BJ (cell line): ENCODE measurements around the gene SPATA6L. TPM values are rescaled to one million over a fixed set of nuclear protein-coding genes. Genes with fewer than 3 reads are reported as not detected.

ENCODE experiments used
- CTCF ChIA-PET: fragments of 350-600 bp; formaldehyde crosslinking; extraction: SDS; loops from one replicate; lab custom pipeline; 2021; ENCODE audit warnings: antibody characterized with exemption, inconsistent platforms; lab: Yijun Ruan, JAX
- POLR2A ChIA-PET: fragments of 300-600 bp; sonication (Branson Sonifier 250); formaldehyde crosslinking; extraction: SDS; loops from one replicate; lab custom pipeline; 2021; ENCODE audit warnings: antibody characterized with exemption; lab: Charles Lee
- DNase-seq: peaks from one replicate; pipeline ENCODE4 v3.0.0-alpha.2; 2011; ENCODE audit warnings: low read depth
- H3K27me3 ChIP-seq: 2 replicates; pipeline ENCODE4 v1.6.0; 2011; ENCODE audit warnings: low read length; ENCODE audit not compliant: control insufficient read depth, insufficient read depth
- H3K36me3 ChIP-seq: 2 replicates; pipeline ENCODE4 v1.5.1; 2011; ENCODE audit warnings: low read length; ENCODE audit not compliant: control insufficient read depth, insufficient read depth
- H3K4me3 ChIP-seq: 2 replicates; pipeline ENCODE4 v1.5.1; 2011; ENCODE audit warnings: low read depth, mild to moderate bottlenecking, control low read depth, low read length
- polyA plus RNA-seq: library from polyadenylated mRNA; depleted of rRNA; stranded (reverse); fragments of >200 nt; gene quantifications from 2 replicates; pipeline ENCODE4 v1.2.3, GENCODE V29; 2011
- TF ChIP-seq, protein P1 (sequence below): IDR thresholded peaks from 2 replicates; pipeline ENCODE4 v1.5.1; 2011; ENCODE audit warnings: low read depth, mild to moderate bottlenecking, control low read depth, inconsistent platforms, low read length, moderate library complexity; ENCODE audit not compliant: insufficient read depth

Gene SPATA6L
- polyA plus RNA-seq, 1 experiment: 0.43 TPM

DNA sequence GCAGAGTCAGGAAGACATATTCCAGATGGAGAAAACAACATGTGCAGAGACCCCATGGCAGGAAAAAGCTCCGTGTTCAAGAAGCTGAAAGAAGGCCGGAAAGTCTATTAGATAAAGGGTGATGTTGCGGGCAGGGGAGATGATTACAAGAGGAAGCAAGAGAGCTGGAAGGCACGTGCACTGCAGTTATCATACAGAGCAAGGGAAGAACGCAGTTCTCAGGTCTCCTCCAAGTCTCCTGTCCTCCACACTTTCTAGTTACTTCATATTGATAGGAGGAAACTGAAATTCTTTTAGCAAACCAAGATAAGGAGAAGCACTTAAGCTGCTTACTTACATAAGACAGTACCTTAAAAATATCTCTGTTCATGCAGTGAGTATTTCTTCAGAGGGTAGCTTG, 62.5 kb downstream of the SPATA6L start:
- TF ChIP-seq, protein P1, sequence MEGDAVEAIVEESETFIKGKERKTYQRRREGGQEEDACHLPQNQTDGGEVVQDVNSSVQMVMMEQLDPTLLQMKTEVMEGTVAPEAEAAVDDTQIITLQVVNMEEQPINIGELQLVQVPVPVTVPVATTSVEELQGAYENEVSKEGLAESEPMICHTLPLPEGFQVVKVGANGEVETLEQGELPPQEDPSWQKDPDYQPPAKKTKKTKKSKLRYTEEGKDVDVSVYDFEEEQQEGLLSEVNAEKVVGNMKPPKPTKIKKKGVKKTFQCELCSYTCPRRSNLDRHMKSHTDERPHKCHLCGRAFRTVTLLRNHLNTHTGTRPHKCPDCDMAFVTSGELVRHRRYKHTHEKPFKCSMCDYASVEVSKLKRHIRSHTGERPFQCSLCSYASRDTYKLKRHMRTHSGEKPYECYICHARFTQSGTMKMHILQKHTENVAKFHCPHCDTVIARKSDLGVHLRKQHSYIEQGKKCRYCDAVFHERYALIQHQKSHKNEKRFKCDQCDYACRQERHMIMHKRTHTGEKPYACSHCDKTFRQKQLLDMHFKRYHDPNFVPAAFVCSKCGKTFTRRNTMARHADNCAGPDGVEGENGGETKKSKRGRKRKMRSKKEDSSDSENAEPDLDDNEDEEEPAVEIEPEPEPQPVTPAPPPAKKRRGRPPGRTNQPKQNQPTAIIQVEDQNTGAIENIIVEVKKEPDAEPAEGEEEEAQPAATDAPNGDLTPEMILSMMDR: no peak
- DNase-seq: no peak
- ChIA-PET POLR2A (no interaction called here), CTCF (interaction anchor here (0.7 to 2.9 kb wide), 13 partner anchors 8 to 384 kb away, joined by 3 to 18 read pairs (median 4); partner anchors contain the start of gene SLC1A1)
- Histone ChIP-seq H3K36me3 (no peaks in the 10 kb centered on the region), H3K4me3 (no peak overlapping the region), H3K27me3 (peaks cover 1% of the 10 kb centered on the region; the same call in 1 of the 2 replicates)

DNA sequence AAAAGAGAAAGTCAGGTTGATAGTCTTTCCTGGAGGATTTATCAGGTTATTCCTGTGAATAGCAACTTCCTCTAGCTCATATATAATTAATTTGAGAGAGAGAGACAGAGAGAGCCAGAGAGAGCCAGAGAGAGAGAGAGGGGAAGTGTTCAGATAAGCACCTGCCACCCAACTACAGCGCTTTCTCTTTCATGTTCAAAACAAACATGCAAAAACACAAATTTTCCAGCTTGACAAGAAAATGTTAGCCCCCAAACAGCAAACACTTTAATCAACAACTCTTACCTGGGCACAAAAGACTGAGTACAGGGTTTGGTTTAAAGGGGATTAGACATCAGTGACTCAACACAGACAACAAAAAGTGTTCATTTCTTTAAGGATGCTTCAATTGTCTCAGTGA, 65.9 kb downstream of the SPATA6L start:
- ChIA-PET POLR2A (no interaction called here), CTCF (no interaction called here)
- Histone ChIP-seq H3K4me3 (no peak overlapping the region), H3K36me3 (no peaks in the 10 kb centered on the region), H3K27me3 (peaks cover 1% of the 10 kb centered on the region; the same call in 1 of the 2 replicates)
- no peak for DNase-seq
- TF ChIP-seq, protein P1: no peak

DNA sequence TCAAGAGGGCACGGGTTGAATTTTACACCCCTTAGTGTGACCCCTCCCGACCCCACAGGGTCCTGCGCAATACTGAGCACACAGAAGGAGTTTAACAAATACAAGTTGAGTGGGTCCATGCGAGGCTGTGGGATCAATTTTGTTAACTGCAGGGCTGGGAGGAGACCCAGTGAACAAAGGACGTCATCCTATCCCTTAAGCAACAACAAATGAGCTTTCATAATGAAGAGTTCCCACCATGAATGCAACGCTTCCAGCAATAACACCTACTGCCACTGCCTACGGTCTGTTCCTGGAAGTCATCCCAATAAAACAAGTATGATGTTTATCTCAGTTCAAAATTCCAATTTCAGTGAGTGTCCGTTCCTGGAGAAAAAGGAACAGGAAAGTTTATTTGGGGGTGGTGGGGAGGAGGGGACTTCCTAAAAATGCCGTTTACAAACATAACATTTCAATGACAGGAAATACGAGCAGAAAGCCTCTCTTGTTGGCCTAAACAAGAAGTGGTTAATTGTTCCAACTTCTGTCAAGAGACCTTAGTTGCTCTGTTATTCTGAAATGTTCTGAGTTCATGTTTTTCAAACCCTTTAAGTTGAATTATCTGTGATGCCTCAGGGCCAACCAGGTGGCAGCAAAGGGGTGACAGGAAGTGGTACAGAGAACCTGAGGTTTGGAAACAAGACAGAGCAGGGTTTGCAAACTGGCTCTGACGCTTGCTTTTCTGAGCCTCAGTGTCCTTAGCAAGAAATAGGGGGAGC, 69.9 kb downstream of the SPATA6L start:
- TF ChIP-seq, protein P1: no peak
- CTCF ChIA-PET: interaction anchor here (2.9 kb wide), 1 partner anchor 8 kb away, joined by 8 read pairs; no protein-coding TSS in a partner anchor
- no peaks in the 10 kb centered on the region for H3K36me3 ChIP-seq
- H3K4me3 ChIP-seq: no peak overlapping the region
- no peak for DNase-seq
- H3K27me3 ChIP-seq: peaks cover 1% of the 10 kb centered on the region; the same call in 1 of the 2 replicates
- POLR2A ChIA-PET: no interaction called here

DNA sequence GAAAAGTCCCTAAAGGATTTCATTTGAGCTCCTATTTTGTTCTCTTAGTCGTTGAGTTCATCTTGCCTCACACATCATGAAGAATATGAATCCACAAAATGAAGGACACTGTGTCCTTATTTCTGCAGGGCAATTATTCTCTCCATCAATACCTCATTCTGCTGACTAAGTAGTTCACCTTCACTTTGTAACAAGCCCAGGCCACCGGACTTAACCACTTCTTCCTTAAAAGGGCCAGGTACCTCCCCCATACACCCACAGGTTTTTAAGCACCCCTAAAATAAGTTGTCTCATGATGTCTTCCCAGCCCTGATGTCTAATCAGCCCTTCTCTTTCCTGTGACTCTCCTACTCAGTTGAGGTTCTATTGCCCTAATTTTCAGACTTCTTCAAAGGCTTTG, 71.3 kb downstream of the SPATA6L start:
- TF ChIP-seq, protein P1: no peak
- CTCF ChIA-PET: interaction anchor here (2.9 kb wide), 1 partner anchor 9 kb away, joined by 8 read pairs; no protein-coding TSS in a partner anchor
- no peaks in the 10 kb centered on the region for H3K27me3 ChIP-seq
- no peak for DNase-seq
- no peaks in the 10 kb centered on the region for H3K36me3 ChIP-seq
- POLR2A ChIA-PET: no interaction called here
- H3K4me3 ChIP-seq: no peak overlapping the region

DNA sequence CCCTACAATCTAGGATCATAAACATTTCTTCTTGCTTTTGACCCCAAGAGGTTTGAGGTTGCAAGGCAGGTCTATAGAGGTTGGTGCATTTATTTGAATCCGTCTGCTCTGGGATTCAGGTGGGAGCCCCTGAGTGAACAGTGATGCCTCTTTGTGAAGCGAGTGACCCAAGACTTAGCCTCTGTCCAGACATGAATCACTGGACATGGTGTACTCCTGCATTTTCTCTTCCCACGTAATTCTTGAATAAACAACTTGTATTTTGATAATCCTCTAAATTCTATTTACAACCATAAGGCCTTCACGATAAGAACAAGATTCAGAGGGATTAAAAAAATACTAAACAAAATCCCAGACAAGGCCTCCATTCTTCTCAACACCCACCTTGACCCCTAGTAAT, 71.7 kb downstream of the SPATA6L start:
- ChIA-PET CTCF (interaction anchor here (2.9 kb wide), 1 partner anchor 10 kb away, joined by 8 read pairs; no protein-coding TSS in a partner anchor), POLR2A (no interaction called here)
- Histone ChIP-seq H3K27me3 (no peaks in the 10 kb centered on the region), H3K36me3 (no peaks in the 10 kb centered on the region), H3K4me3 (no peak overlapping the region)
- DNase-seq: no peak
- TF ChIP-seq, protein P1: no peak
